ENCODE data around the gene GAN. TPM values are rescaled to one million over a fixed set of nuclear protein-coding genes. Genes with fewer than 3 reads are reported as not detected.

GAN gene
- total and polyA plus RNA-seq, 2 donors (not counting 1 experiment from before 2014, with no cell fraction given): 0.79 to 6.9 TPM

DNA sequence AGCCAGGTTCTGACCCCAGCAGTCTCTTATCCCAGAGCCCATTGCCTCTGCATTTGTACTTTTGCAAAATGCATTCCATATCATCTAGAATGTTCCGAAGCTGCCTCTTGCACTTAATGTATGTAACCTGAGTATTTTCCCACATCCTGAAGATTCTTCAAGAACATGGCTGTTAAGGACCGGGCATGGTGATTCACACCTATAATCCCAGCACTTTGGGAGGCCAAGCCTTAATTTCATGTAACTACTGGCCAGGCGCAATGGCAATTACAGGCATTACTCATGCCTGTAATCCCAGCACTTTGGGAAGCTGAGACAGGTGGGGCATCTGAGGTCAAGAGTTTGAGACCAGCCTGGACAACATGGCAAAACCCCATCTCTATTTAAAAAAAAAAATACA lies 31.7 kb upstream of the GAN start:
- no peak for TF ChIP-seq EZH2 (IDR thresholded peaks at IDR 0.05; ENCODE audit: borderline replicate concordance, insufficient read depth, low read depth, low read length, poor library complexity, severe bottlenecking)
- TF ChIP-seq, protein P1, sequence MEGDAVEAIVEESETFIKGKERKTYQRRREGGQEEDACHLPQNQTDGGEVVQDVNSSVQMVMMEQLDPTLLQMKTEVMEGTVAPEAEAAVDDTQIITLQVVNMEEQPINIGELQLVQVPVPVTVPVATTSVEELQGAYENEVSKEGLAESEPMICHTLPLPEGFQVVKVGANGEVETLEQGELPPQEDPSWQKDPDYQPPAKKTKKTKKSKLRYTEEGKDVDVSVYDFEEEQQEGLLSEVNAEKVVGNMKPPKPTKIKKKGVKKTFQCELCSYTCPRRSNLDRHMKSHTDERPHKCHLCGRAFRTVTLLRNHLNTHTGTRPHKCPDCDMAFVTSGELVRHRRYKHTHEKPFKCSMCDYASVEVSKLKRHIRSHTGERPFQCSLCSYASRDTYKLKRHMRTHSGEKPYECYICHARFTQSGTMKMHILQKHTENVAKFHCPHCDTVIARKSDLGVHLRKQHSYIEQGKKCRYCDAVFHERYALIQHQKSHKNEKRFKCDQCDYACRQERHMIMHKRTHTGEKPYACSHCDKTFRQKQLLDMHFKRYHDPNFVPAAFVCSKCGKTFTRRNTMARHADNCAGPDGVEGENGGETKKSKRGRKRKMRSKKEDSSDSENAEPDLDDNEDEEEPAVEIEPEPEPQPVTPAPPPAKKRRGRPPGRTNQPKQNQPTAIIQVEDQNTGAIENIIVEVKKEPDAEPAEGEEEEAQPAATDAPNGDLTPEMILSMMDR (IDR thresholded peaks at IDR 0.05): no peak
- Histone ChIP-seq H3K4me1 (ENCODE audit: control insufficient read depth in 2 of 2, insufficient read depth in 2 of 2, low read length in 2 of 2) (no peaks in the 10 kb centered on the region), H3K9ac (ENCODE audit: low read length) (no peak overlapping the region), H3K27me3 (replicated peaks in 1 of 4; ENCODE audit: control extremely low read depth in 1 of 4, control insufficient read depth in 3 of 4, insufficient read depth in 4 of 4, low read length in 3 of 4) (no peaks in the 10 kb centered on the region), H3K36me3 (replicated peaks in 1 of 2; ENCODE audit: control extremely low read depth in 1 of 2, control insufficient read depth in 1 of 2, extremely low read depth in 1 of 2, insufficient read depth in 2 of 2, low read length in 1 of 2) (no peaks in the 10 kb centered on the region), H2AFZ (ENCODE audit: insufficient read depth, low read depth, low read length, poor library complexity, severe bottlenecking) (no peak overlapping the region), H3K9me3 (ENCODE audit: control extremely low read depth in 1 of 3, control insufficient read depth in 2 of 3, insufficient read depth in 1 of 3, low read length in 2 of 3) (no peaks in the 10 kb centered on the region), H3K79me2 (ENCODE audit: control insufficient read depth, insufficient read depth, low read length) (no peaks in the 10 kb centered on the region), H3K27ac (ENCODE audit: low read length in 2 of 2) (no peak overlapping the region), H3K4me2 (replicated peaks; ENCODE audit: low read depth, low read length, poor library complexity, severe bottlenecking) (no peak overlapping the region), H4K20me1 (ENCODE audit: control insufficient read depth, insufficient read depth, low read length, poor library complexity, severe bottlenecking) (no peaks in the 10 kb centered on the region), H3K4me3 (ENCODE audit: control extremely low read depth in 1 of 5, extremely low read depth in 1 of 5, insufficient read depth in 1 of 5, low read depth in 2 of 5, low read length in 4 of 5) (no peak overlapping the region)
- Mint-ChIP-seq H3K4me3 (no peak overlapping the region), H3K27me3 (peaks cover 3% of the 10 kb centered on the region), H3K4me1 (no peaks in the 10 kb centered on the region), H3K27ac (no peak overlapping the region), H3K9me3 (ENCODE audit: insufficient read depth) (no peaks in the 10 kb centered on the region)
- 94% methylated on average over 2 of the region's 3 CpGs for whole genome bisulfite sequencing (ENCODE audit: insufficient coverage)
- ATAC-seq (ENCODE audit: low read depth) (no peak), DNase-seq (no peak)
- CTCF ChIA-PET: no interaction called here
- intact Hi-C loops (cut with micrococcal nuclease): no loop called here
- POLR2A ChIA-PET: no interaction called here

DNA sequence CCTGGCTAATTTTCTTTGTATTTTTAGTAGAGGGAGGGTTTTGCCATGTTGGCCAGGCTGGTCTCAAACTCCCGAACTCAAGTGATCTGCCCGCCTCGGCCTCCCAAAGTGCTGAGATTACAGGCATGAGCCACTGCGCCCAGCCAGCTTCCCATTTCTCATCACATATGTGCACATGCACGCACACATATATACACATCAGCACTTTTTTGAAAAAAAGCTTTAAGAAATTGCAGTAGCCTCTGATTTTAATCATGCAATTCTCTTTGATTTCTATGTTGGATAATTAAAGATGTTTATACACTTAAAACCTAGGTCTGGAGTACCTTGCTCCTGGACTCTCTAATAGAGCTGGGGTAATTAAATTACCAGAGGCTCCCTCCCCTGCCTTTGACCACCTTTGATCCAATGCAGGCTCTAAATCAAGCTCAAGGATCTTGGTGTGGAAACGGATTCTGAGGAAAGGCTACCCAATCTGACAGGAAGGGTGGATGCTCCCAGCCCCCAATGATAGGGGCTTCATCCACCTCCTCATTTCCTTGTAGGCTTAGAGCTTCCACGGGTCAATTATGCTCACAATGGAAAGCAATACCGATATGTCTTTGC lies 29.7 kb upstream of the GAN start:
- Mint-ChIP-seq H3K4me1 (no peaks in the 10 kb centered on the region), H3K27ac (no peak overlapping the region), H3K9me3 (ENCODE audit: insufficient read depth) (no peaks in the 10 kb centered on the region), H3K27me3 (peaks cover 3% of the 10 kb centered on the region), H3K4me3 (no peak overlapping the region)
- Histone ChIP-seq H3K27me3 (replicated peaks in 1 of 4; ENCODE audit: control extremely low read depth in 1 of 4, control insufficient read depth in 3 of 4, insufficient read depth in 4 of 4, low read length in 3 of 4) (no peaks in the 10 kb centered on the region), H3K27ac (ENCODE audit: low read length in 2 of 2) (no peak overlapping the region), H3K4me2 (replicated peaks; ENCODE audit: low read depth, low read length, poor library complexity, severe bottlenecking) (no peak overlapping the region), H4K20me1 (ENCODE audit: control insufficient read depth, insufficient read depth, low read length, poor library complexity, severe bottlenecking) (no peaks in the 10 kb centered on the region), H3K9me3 (ENCODE audit: control extremely low read depth in 1 of 3, control insufficient read depth in 2 of 3, insufficient read depth in 1 of 3, low read length in 2 of 3) (no peaks in the 10 kb centered on the region), H3K9ac (ENCODE audit: low read length) (no peak overlapping the region), H3K4me1 (ENCODE audit: control insufficient read depth in 2 of 2, insufficient read depth in 2 of 2, low read length in 2 of 2) (no peaks in the 10 kb centered on the region), H3K79me2 (ENCODE audit: control insufficient read depth, insufficient read depth, low read length) (no peaks in the 10 kb centered on the region), H3K36me3 (replicated peaks in 1 of 2; ENCODE audit: control extremely low read depth in 1 of 2, control insufficient read depth in 1 of 2, extremely low read depth in 1 of 2, insufficient read depth in 2 of 2, low read length in 1 of 2) (no peaks in the 10 kb centered on the region), H3K4me3 (ENCODE audit: control extremely low read depth in 1 of 5, extremely low read depth in 1 of 5, insufficient read depth in 1 of 5, low read depth in 2 of 5, low read length in 4 of 5) (no peak overlapping the region), H2AFZ (ENCODE audit: insufficient read depth, low read depth, low read length, poor library complexity, severe bottlenecking) (no peak overlapping the region)
- no peak for DNase-seq
- WGBS (ENCODE audit: insufficient coverage): 50% methylated on average over 2 of the region's 8 CpGs
- CTCF ChIA-PET: no interaction called here
- ATAC-seq (ENCODE audit: low read depth): no peak
- no peak for TF ChIP-seq EZH2 (IDR thresholded peaks at IDR 0.05; ENCODE audit: borderline replicate concordance, insufficient read depth, low read depth, low read length, poor library complexity, severe bottlenecking)
- TF ChIP-seq, protein P1 (IDR thresholded peaks at IDR 0.05): no peak
- POLR2A ChIA-PET: no interaction called here
- intact Hi-C loops (cut with micrococcal nuclease): no loop called here
